ELF-1 (cell line): ENCODE measurements around the gene LMX1A.

Source experiments
- DNase-seq: peaks from one replicate; pipeline ENCODE4 v3.0.0-alpha.2; 2016; ENCODE audit warnings: low read depth, low spot score

The LMX1A gene

DNA sequence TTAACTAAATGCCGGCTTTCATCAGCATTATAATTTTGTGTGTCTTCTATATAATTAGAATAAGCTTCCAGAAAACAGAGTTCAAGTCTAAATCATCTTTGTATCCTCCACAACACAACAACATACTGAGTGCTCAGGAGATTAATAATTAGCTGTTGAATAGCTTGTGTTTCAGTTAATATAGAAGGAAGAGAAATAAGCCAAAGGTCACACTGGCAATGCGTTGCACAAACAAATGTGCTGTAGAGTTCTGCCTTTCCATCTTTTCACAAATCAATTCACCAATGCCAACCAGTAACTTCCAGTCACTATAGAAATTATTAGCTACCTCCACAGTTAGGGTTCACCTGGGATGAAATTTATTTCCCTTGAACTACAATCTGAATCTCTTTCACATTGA is 132.0 kb downstream of the LMX1A start:
- DNase-seq, result no peak

GRCh38 chr1:165222580-165222979 is 133.9 kb downstream of the LMX1A start:
- DNase-seq, result peak; percentile 17

DNA sequence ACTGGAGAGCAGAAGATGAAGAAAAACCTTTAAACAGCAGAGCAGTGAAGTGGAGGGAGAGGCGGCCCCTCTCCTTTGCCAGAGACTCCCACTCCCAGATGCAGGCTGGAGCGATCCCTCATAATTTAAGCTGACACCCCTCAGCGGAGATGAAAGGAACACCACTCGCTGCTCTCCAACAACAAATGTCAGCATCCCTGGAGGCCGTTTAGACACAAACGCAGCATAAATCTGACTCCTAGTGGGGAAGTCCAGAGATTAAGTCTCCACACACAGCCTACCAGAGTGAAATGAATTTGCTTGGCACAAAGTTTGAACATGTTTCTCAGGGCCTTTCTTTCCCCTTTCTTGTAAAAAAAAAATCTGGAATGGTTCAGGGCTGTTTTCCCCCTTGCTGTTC is 137.8 kb downstream of the LMX1A start:
- peak; percentile 27 for DNase-seq

DNA sequence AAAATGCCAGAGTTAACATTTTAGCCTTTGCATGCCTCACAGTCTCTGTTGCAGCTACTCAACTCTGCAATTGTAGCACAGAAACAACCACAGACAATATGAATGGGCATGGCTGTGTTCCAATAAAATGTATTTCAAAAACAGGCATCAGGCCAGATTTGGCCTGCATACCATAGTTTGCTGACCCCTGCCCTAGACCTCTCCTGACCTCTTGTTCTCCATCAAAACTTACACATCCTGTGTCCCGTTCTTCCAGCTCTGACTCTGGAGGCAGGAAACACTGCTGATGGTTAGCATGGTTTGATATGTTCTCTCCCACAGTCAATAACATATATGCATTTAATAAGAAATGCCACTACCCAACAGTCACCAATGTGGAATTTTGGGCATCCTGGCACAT is 138.6 kb downstream of the LMX1A start:
- DNase-seq, result no peak

DNA sequence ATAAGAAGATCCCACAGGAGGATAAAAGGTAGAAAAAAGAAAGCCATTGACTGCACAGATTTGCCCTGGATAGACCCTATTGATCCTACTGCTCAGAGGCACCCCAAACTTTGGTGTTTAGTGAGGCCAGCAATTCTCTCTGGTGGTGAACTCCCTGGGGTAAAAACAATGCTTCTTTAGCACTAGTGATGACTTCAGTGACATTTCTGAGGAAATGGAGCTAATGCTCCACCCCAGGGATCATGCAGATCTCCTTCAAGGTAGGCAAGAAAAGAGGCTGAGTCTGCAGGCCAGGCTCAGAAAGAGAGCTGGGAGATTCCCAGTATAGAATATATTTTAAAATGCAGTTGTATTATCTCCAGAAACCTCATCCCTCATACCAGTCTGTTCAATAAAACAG is 140.3 kb downstream of the LMX1A start:
- no peak for DNase-seq

DNA sequence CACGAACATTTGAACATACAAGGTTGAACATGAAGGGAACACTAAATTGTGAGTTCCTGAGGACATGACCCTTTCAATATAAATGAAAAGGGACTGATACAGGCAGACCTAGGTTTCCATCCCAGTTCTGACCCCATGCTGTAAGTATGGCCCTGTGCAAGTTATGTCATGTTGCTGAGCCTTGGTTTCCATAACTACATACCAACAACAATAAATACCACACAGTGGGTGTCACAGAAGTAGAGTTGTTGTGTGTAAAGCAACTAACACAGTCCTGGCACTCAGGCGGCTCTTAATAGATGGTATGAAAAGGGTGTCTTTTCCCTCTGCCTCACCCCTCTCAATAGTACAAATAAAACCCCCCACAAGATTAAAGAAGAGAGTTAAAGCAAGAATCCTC is 140.8 kb downstream of the LMX1A start:
- no peak for DNase-seq

GRCh38 chr1:165212229-165212628 is 144.3 kb downstream of the LMX1A start:
- DNase-seq, result no peak

DNA sequence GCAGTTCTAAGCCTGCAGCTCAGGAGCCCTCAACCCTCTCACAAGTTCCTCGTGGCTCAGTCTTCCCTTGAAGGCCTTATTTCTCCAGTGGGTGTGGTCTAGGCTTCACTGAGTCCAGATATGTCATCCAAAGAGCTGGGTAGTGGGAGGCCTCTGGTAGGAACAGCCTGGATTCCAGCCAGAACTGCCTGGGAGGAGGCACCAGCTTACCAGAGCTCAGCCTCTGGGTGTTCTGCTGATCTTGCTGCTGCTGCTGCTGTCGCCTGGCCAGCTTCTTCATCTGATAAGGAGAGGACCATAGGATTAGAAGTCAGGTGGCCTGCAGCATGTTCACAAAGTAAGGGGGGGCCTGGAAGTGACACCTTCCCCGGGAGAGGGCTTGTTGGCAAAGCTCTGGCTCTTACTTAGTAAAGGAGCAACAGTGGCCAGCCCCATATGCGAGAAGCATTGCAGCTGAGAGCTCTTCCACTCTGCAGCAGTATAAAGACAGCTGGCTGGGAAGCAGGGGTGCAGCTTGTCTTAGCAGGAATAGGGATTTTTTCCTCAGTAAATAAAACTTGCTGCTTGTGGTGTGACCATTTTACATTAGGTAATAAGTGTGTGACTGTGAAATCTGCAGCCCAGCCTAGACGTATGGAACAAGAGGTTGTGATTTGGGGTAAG is 148.5 kb downstream of the LMX1A start:
- peak; percentile 27 for DNase-seq

- no peak for DNase-seq
These were observed 151.4 kb downstream of the LMX1A start for GRCh38 chr1:165205145-165205544.

GRCh38 chr1:165204548-165204947 is 152.0 kb downstream of the LMX1A start:
- no peak for DNase-seq

DNA sequence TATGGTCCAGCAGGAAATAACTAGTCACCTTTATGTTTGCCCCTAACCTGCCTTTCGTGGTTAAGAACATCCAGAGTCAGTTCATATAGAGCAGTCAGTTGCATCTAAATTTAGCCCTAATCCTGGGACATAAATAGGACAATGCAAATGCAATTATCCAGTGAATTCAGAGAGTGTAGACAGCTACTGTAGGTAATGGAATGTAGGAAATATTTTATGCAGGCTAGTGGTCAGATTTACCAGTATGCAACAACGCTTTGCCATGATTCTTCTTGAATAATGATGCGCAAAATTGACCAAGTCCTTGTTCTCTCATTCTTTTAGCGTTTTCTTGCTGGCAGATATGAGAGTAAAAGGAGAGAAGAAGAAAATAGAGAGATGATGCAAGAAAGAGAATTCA is 165.4 kb downstream of the LMX1A start:
- DNase-seq, result no peak

GRCh38 chr1:165189913-165190312 is 166.6 kb downstream of the LMX1A start:
- no peak for DNase-seq

GRCh38 chr1:165189011-165189410 is 167.5 kb downstream of the LMX1A start:
- no peak for DNase-seq

DNA sequence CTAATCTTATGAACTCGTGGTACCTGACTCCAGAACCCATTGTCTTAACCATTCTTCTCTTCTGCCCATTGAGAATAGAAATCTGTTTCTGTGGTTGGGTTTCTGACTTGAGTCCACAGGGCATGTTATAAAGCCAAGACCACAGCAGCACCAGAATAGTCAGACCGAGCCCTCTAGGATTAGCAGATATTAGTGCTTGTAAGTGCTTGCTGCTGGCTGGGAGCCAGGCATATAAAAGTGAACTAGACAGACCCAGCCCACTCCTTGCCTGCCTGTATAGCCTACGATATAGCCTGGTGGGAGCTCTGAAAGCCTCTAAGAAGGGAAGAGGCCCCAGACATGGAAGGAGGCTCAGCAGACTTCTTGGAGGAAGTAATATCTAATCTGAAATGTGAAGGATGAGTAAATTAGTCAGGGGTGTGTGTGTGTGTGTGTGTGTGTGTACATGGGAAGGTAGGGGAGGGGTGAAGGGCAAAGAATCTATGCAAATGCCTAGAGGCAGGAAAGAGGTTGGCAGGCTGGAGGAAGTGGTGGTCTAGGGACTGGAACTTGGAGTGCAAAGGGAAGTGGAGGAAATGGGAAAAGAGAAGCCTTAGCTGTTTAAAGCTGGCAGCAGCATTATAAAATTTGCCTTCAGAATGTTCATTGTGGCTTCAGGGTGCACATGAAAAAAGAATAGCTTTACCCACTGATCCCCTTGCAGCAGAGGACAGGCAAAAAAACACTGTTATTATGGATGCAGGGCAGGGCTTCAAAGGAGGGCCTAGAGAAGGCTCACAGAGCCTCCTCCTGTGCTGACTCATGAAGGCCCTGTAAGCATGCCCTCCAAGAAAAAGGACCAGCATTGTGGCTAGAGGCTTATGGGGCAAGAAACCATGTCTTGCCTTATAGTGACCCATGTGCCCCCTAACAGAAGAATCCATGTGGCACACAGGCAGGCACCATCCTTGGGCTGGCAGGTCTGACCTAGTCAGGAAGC is 169.2 kb downstream of the LMX1A start:
- no peak for DNase-seq

DNA sequence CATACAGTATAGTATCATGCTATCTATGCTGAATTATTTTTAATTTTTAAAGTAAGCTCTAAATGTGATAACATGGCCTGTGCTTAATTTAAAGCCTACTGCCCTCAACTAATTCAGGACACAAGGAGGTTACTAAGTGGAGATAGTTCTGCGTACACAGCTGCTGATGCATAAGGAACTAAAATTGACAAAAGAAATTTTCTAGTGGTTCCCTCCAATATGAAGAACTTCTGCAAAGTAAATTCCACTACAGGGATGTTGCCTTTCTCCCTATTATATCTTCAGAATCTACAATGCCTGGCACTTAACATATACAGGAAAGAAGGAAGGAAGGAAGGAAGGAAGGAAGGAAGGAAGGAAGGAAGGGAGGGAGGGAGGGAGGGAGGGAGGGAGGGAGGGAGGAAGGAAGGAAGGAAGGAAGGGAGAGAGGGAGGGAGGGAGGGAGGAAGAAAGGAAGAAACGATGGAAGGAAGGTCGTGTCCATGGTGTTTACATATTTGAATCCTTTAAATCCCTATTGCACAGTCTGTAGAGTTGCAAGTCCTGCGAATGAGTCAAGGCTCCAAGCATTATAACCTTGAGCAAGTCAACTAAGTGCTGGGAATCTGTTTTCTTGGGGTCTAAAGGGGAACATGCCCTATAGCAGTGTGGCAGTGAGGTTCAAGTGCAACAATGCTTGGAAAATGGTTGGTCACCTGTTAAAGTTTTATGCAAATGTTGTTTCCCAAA is 171.2 kb downstream of the LMX1A start:
- DNase-seq, result no peak

DNA sequence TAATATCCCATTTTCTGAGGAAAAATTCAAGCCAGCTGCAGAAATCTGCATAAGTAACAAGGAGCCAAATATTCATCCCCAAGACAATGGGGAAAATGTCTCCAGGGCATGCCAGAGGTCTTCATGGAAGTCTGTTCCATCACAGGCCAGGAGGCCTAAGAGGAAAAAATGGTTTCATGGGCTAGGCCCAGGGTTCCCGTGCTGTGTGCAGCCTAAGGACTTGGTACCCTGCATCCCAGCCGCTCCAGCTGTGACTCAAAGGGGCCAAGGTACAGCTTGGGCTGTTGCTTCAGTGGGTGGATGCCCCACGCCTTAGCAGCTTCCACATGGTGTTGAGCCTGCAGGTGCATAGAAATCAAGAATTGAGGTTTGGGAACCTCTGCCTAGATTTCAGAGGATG is 173.5 kb downstream of the LMX1A start:
- no peak for DNase-seq

GRCh38 chr1:165179306-165179705 is 177.2 kb downstream of the LMX1A start:
- no peak for DNase-seq

- DNase-seq, result no peak
These were observed 182.0 kb downstream of the LMX1A start for GRCh38 chr1:165174491-165174890.

DNA sequence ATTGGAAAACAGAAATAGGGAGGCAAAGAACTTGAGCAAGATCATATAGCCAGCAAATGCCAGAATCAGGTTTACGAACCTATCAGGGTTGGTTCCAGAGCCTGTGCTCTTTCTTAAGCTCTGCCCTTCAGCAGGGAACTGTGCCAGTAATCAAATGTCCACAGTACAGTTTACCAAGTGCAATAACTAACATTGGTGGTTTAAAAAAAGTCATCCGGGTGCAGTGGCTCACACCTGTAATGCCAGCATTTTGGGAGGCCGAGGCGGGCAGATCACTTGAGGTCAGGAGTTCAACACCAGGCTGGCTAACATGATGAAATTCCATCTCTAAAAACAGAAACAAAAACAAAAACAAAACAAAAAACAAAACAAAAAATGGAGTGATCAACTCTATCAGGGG is 182.7 kb downstream of the LMX1A start:
- no peak for DNase-seq

GRCh38 chr1:165173409-165173808 is 183.1 kb downstream of the LMX1A start:
- DNase-seq, result no peak

GRCh38 chr1:165172666-165173065 is 183.8 kb downstream of the LMX1A start:
- DNase-seq, result no peak

GRCh38 chr1:165169729-165170128 is 186.8 kb downstream of the LMX1A start:
- peak; percentile 15 for DNase-seq
